ENCODE measurements around the gene CHD5.

- TF ChIP-seq CTCF (IDR thresholded peaks at IDR 0.05) (no peak), POLR2A (IDR thresholded peaks at IDR 0.05) (no peak)
These were observed 92.7 kb downstream of the CHD5 start for GRCh38 chr1:6087377-6087772.
